HG03558 (cell line): Measurements from ENCODE around the gene FASTK.

Experiments
- ATAC-seq: cut with Tn5 transposase; IDR thresholded peaks from one replicate; pipeline ENCODE4 v1.9.1; 2021; ENCODE audit warnings: moderate number of reproducible peaks; ENCODE audit not compliant: unreplicated experiment; ENCODE audit errors: extremely low read depth

FASTK gene

GRCh38 chr7:151085329-151085690, 4.7 kb upstream of the FASTK start:
- ATAC-seq: no peak

GRCh38 chr7:151083824-151084160, 3.2 kb upstream of the FASTK start:
- ATAC-seq: no peak

GRCh38 chr7:151083071-151083823, 2.6 kb upstream of the FASTK start, which contains the start of gene TMUB1:
Gene TMUB1, minus strand, starts transcription at chr7:151083493. Its CDS starts 930 bp downstream, at chr7:151082563.
- ATAC-seq: peak; percentile 29

- ATAC-seq: no peak
Measured at GRCh38 chr7:151082141-151083070, 1.8 kb upstream of the FASTK start.

GRCh38 chr7:151081170-151082101, 827 bp upstream of the FASTK start:
- no peak for ATAC-seq

GRCh38 chr7:151080067-151080521, 515 bp downstream of the FASTK start:
- ATAC-seq: no peak

- no peak for ATAC-seq
Measured at GRCh38 chr7:151079199-151079910, 1.3 kb downstream of the FASTK start.

GRCh38 chr7:151078233-151079040, 2.2 kb downstream of the FASTK start:
- no peak for ATAC-seq

- ATAC-seq: no peak
Measured at GRCh38 chr7:151077705-151078232, 2.8 kb downstream of the FASTK start.

- no peak for ATAC-seq
Measured at GRCh38 chr7:151076863-151077704, 3.5 kb downstream of the FASTK start.

- no peak for ATAC-seq
Measured at GRCh38 chr7:151075978-151076426, 4.6 kb downstream of the FASTK start.

- ATAC-seq: no peak
Measured at GRCh38 chr7:151075662-151075971, 5.0 kb downstream of the FASTK start.

GRCh38 chr7:151074817-151075661, 5.6 kb downstream of the FASTK start:
- ATAC-seq: no peak

GRCh38 chr7:151073990-151074389, 6.6 kb downstream of the FASTK start:
- no peak for ATAC-seq

GRCh38 chr7:151071032-151071866, 9.4 kb downstream of the FASTK start:
- ATAC-seq: no peak

GRCh38 chr7:151070574-151070960, 10.0 kb downstream of the FASTK start:
- no peak for ATAC-seq
